GM19240 (cell line): Measurements from ENCODE around the gene RAB34.

Source experiments
- DNase-seq: peaks from one replicate; pipeline ENCODE4 v3.0.0; 2011; ENCODE audit warnings: low spot score; ENCODE audit not compliant: insufficient read length

RAB34 gene

GRCh38 chr17:28717578-28718332 is at the start of gene RAB34:
TSS of gene RAB34 (minus strand) at chr17:28717868. CDS start at chr17:28717266, 602 bp downstream.
- no peak for DNase-seq

- no peak for DNase-seq
Observed at GRCh38 chr17:28765038-28765437, 47.4 kb upstream of the RAB34 start.

GRCh38 chr17:28763804-28764266 is 46.2 kb upstream of the RAB34 start:
- peak; percentile 55 for DNase-seq

- peak; percentile 16 for DNase-seq
Observed at GRCh38 chr17:28763137-28763799, 45.6 kb upstream of the RAB34 start.

GRCh38 chr17:28760601-28761562 is 43.2 kb upstream of the RAB34 start:
- DNase-seq: no peak

GRCh38 chr17:28759256-28759865 is 41.7 kb upstream of the RAB34 start:
- no peak for DNase-seq

- no peak for DNase-seq
Observed at GRCh38 chr17:28758411-28759121, 40.9 kb upstream of the RAB34 start.

- no peak for DNase-seq
Observed at GRCh38 chr17:28756049-28756804, 38.6 kb upstream of the RAB34 start.

- DNase-seq: no peak
Observed at GRCh38 chr17:28755486-28755885, 37.8 kb upstream of the RAB34 start.

GRCh38 chr17:28751600-28752366 is 34.1 kb upstream of the RAB34 start:
- no peak for DNase-seq

GRCh38 chr17:28750178-28751047 is 32.7 kb upstream of the RAB34 start:
- peak; percentile 70 for DNase-seq

- DNase-seq: no peak
Observed at GRCh38 chr17:28749516-28750177, 32.0 kb upstream of the RAB34 start.

- DNase-seq: no peak
Observed at GRCh38 chr17:28748852-28749515, 31.3 kb upstream of the RAB34 start.

- no peak for DNase-seq
Observed at GRCh38 chr17:28747801-28748750, 30.4 kb upstream of the RAB34 start.

GRCh38 chr17:28747051-28747691 is 29.5 kb upstream of the RAB34 start:
- no peak for DNase-seq
